ENCODE data around the gene C6orf58. TPM values are rescaled to one million over a fixed set of nuclear protein-coding genes. Genes with fewer than 3 reads are reported as not detected.

C6orf58 gene
- 0.06 TPM in 1 of 2 replicates, not detected in the other for polyA plus RNA-seq (2011; rRNA removed)
- polyA minus RNA-seq (2011; rRNA and poly(A)+ RNA removed), result 0.36 TPM in 1 of 2 replicates, not detected in the other

- ChIA-PET CTCF (no interaction called here), POLR2A (no interaction called here)
These were observed at the start of gene C6orf58 for GRCh38 chr6:127576874-127577273. C6orf58 (plus strand) TSS chr6:127577174; CDS start chr6:127577186, 12 bp downstream.

GRCh38 chr6:127533011-127533410 is 44.0 kb upstream of the C6orf58 start:
- TF ChIP-seq CTCF (IDR thresholded peaks at IDR 0.05; ENCODE audit: insufficient read depth, low read depth, low read length), result no peak
- ChIA-PET CTCF (no interaction called here), POLR2A (no interaction called here)
- no peak for DNase-seq (ENCODE audit: low read depth)
- Histone ChIP-seq H3K36me3 (ENCODE audit: control insufficient read depth, insufficient read depth, low read length) (no peaks in the 10 kb centered on the region), H3K27me3 (ENCODE audit: control insufficient read depth, insufficient read depth, low read length) (0 out of 2 replicates have a peak, but pooled peaks cover 2% of the 10 kb centered on the region), H3K4me3 (ENCODE audit: low read depth, low read length) (no peak overlapping the region)

More at GRCh38 chr6:127576874-127577273, at the start of gene C6orf58:
- no peak for TF ChIP-seq CTCF (IDR thresholded peaks at IDR 0.05; ENCODE audit: insufficient read depth, low read depth, low read length)
- no peaks in the 10 kb centered on the region; the same call in 1 of the 2 replicates for H3K27me3 ChIP-seq (ENCODE audit: control insufficient read depth, insufficient read depth, low read length)
- no peak for DNase-seq (ENCODE audit: low read depth)
- no peak within 1 kb of the TSS for H3K4me3 ChIP-seq (ENCODE audit: low read depth, low read length)
- H3K36me3 ChIP-seq (ENCODE audit: control insufficient read depth, insufficient read depth, low read length), result no peaks in the 10 kb centered on the region

GRCh38 chr6:127533736-127534135 is 43.2 kb upstream of the C6orf58 start:
- ChIA-PET CTCF (interaction anchor here (1.0 kb wide), 1 partner anchor 68 kb away, joined by 3 read pairs; no protein-coding TSS in a partner anchor), POLR2A (no interaction called here)
- Histone ChIP-seq H3K4me3 (ENCODE audit: low read depth, low read length) (no peak overlapping the region), H3K27me3 (ENCODE audit: control insufficient read depth, insufficient read depth, low read length) (no peaks in the 10 kb centered on the region), H3K36me3 (ENCODE audit: control insufficient read depth, insufficient read depth, low read length) (no peaks in the 10 kb centered on the region)
- no peak for DNase-seq (ENCODE audit: low read depth)
- no peak for TF ChIP-seq CTCF (IDR thresholded peaks at IDR 0.05; ENCODE audit: insufficient read depth, low read depth, low read length)

- no peak for TF ChIP-seq CTCF (IDR thresholded peaks at IDR 0.05; ENCODE audit: insufficient read depth, low read depth, low read length)
- Histone ChIP-seq H3K36me3 (ENCODE audit: control insufficient read depth, insufficient read depth, low read length) (no peaks in the 10 kb centered on the region), H3K27me3 (ENCODE audit: control insufficient read depth, insufficient read depth, low read length) (0 out of 2 replicates have a peak, but pooled peaks cover 1% of the 10 kb centered on the region), H3K4me3 (ENCODE audit: low read depth, low read length) (no peak overlapping the region)
- ChIA-PET CTCF (interaction anchor here (0.7 to 4.3 kb wide), 20 partner anchors 9 to 352 kb away, joined by 3 to 56 read pairs (median 4); partner anchors contain the start of genes KIAA0408 and RNF146), POLR2A (interaction anchor here (0.5 kb wide), 1 partner anchor 248 kb away, joined by 4 read pairs; no protein-coding TSS in a partner anchor)
- DNase-seq (ENCODE audit: low read depth), result no peak
These were observed 38.2 kb upstream of the C6orf58 start for GRCh38 chr6:127538750-127539264.

- ChIA-PET POLR2A (interaction anchor here (0.5 kb wide), 1 partner anchor 248 kb away, joined by 4 read pairs; no protein-coding TSS in a partner anchor), CTCF (interaction anchor here (0.8 to 4.3 kb wide), 17 partner anchors 9 to 352 kb away, joined by 3 to 56 read pairs (median 5); partner anchors contain the start of genes KIAA0408 and RNF146)
- Histone ChIP-seq H3K36me3 (ENCODE audit: control insufficient read depth, insufficient read depth, low read length) (no peaks in the 10 kb centered on the region), H3K27me3 (ENCODE audit: control insufficient read depth, insufficient read depth, low read length) (0 out of 2 replicates have a peak, but pooled peaks cover 1% of the 10 kb centered on the region), H3K4me3 (ENCODE audit: low read depth, low read length) (no peak overlapping the region)
- no peak for DNase-seq (ENCODE audit: low read depth)
- TF ChIP-seq CTCF (IDR thresholded peaks at IDR 0.05; ENCODE audit: insufficient read depth, low read depth, low read length), result no peak
These were observed 37.7 kb upstream of the C6orf58 start for GRCh38 chr6:127539272-127539671.
